ENCODE measurements around the gene MET. TPM values are rescaled to one million over a fixed set of nuclear protein-coding genes. Genes with fewer than 3 reads are reported as not detected.

The MET gene
- total RNA-seq, 1 donor from 2014 or later = 23.3 TPM

Other genes with a start within 250 kb of the MET start
- 85.3 TPM for gene CAV2, start 172.5 kb upstream of the MET start, total RNA-seq
- 248 TPM for gene CAV1, start 147.2 kb upstream of the MET start, total RNA-seq
- 324 TPM for gene CAPZA2, start 190.4 kb downstream of the MET start, total RNA-seq

Data from tongue (tissue), 1 donor.